Sigmoid colon (tissue), 4 donors: ENCODE data around the gene NOPCHAP1.

Source experiments
- CTCF ChIP-seq, 4 experiments: fragments of 450-650 bp in 3 of 4; fragments of 200-600 bp in 1 of 4; IDR thresholded peaks; one replicate each; pipeline ENCODE4 v1.5.1; 2016 to 2019; ENCODE audit warnings: antibody characterized with exemption in 4 of 4, mild to moderate bottlenecking in 3 of 4, moderate library complexity in 2 of 4
- EP300 ChIP-seq, 4 donors: sonication (generic); formaldehyde crosslinking; IDR thresholded peaks; one replicate each; pipeline ENCODE4 v1.6.1; 2017; ENCODE audit warnings: antibody characterized with exemption in 4 of 4
- POLR2A ChIP-seq, 2 donors: fragments of 450-650 bp; IDR thresholded peaks; one replicate each; pipeline ENCODE4 v1.6.1; 2016; ENCODE audit warnings: antibody characterized with exemption in 2 of 2, mild to moderate bottlenecking in 2 of 2, moderate library complexity in 2 of 2

GRCh38 chr12:104938371-104938770 is 47.7 kb upstream of the NOPCHAP1 start:
- no peak for TF ChIP-seq EP300 (IDR thresholded peaks at IDR 0.05)
- no peak for TF ChIP-seq CTCF (IDR thresholded peaks at IDR 0.05)
- TF ChIP-seq POLR2A (IDR thresholded peaks at IDR 0.05) = no peak
